Measurements from ENCODE around the gene AGAP3.
A peak's percentile ranks its signal among the peaks of the same experiment; 100 is the strongest.

The AGAP3 gene

DNA sequence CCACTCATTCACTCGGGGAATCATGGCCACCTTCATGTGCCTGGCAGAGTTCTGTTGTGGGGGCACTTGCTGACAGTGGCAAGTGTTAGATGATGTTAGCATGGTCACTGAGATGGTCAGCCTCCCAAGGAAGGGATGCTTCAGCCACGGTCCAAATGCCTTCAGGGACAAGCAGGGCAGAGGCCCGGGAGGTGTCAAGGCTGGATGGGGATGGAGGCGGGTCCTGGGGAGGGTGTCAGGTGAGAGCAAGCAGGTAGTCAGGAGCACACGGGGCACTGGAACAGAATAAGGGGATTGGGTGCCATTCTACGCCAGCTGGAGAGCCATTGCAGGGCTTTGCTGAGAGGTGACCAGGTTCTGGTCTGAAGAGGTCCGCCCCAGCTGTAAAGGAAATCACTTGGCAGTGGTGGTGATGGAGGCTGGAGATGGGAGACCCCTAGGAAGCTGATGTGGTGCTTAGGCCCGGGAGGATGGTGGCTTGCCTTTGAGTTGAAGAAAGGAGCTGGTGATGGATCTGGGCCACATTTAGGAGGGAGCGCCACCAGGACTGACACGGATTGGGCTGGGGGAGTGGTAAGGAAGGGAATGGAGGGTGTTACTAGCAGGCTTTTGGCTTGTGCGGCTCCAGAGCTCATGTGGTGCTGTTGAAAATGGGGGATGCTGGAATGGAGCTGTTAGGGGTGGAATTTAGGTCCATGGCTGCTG is 24.1 kb downstream of the AGAP3 start:
- no peak for DNase-seq (ENCODE audit: low spot score)

DNA sequence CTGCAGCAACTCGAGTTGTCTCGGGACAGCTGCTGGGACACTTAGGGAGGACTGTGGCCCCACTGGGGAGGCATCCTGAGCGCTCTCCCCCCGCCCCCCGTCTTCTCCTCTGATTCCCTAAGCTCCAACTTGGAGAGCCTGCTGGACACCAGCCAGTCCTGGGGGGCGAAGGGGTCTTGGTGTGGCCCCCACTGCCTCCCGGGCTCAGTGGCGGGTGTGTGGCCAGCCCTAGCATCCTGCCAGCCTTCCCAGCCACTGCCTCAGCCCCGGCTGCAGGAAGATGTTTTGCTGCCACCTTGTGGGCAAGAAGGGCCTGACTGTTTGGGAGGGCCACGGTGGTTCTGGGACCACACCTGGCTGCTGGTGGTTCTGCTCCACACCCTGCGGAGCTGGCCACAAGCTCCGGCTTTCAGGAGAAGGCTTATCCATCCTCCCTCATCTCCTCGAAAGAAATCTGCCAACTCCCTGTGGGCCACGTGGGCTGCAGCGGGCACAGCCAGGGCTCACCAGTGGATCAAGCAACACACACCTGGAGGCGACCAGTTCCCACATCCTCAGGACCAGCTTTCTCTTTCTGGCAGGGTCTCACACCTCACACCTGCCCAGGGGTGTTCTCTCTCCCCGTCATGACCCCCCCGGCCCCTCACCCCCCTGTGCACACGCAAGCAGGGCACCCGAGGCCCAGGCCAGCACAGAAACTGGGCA is 24.8 kb downstream of the AGAP3 start:
- DNase-seq (ENCODE audit: low spot score), result peak; percentile 99

DNA sequence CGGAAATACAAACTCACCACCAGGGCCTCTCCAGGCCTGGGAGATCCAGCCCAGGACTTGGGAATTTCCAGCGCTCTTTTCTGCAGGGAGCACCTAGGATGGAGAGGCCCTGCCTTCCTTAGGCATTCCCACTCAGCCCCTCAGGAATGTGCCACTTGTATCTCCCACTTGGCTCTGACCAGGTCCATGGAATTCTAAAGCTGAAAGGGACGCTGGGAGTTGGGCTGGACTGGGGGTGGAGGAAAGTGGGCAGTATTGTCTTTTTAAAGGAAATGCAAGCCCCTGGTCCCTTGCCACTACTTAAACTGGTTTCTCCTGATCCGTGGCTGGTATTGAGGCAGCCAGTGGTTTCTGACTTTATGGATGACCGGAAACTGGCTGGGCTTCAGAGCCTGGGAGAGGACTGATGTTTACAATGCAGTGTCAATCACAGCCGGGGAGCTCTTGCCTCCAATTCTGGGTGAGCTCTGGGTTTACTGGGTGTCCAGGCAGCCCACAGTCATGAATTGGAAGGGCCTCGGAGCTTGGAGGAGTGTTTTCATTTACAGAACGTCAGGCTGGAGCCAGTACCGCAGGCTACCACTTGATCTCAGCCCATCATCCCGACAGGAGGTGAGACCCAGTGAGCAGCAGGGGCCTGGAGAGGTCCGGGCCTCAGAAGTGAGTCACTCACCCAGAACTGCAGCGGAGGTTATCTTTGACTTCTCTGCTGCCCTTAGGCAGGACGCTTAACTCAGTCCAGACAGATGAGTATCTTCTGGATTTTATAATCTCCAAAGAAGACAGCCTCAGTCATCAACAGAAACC is 27.3 kb downstream of the AGAP3 start:
- no peak for DNase-seq (ENCODE audit: low spot score)

DNA sequence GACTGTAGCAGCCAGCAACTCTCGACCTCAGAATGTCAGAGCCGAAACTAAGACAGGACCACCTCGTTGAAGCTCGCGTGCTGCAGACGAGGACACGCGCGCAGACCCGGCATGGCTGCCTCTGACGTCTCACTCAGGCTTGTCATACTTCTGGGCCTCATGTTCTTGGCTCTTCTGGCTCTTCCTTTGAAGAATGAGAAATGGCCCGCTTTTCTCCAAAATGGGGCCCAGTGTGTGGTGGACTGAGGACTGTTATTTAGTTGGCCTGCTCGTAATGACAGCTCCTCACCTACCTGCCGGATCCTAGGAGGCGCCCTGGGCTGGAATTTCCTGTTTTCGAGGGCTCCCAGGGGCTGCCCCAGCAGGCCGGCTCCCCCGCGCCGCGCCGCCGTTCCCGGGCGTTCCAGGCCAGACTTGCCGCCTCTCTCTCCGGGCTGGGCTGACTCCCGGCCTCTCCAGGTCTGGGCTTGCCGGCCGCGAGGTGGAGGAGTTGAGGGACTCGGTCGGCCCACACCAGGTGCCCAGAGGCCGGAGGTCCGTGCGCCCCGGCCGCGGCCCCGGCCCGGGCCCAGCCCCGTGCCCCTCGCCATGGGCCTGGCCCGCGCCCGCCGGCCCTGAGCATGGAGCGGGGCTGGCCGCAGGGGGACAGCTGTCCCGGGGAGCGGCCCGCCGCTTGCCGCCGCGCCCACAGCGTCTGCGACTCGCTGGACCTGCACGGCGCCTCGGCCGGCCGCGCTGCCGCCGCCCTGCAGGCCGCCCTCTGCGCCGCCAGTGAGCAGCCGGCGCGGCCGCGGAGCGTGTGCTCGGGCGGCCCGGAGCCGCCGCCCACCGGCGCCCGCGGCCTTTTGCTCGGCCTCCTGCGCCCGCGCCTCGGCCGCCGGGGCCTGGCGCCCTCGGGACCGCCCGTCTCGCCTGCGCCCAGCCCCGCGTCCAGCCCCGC is 28.1 kb downstream of the AGAP3 start:
- no peak for DNase-seq (ENCODE audit: low spot score)

DNA sequence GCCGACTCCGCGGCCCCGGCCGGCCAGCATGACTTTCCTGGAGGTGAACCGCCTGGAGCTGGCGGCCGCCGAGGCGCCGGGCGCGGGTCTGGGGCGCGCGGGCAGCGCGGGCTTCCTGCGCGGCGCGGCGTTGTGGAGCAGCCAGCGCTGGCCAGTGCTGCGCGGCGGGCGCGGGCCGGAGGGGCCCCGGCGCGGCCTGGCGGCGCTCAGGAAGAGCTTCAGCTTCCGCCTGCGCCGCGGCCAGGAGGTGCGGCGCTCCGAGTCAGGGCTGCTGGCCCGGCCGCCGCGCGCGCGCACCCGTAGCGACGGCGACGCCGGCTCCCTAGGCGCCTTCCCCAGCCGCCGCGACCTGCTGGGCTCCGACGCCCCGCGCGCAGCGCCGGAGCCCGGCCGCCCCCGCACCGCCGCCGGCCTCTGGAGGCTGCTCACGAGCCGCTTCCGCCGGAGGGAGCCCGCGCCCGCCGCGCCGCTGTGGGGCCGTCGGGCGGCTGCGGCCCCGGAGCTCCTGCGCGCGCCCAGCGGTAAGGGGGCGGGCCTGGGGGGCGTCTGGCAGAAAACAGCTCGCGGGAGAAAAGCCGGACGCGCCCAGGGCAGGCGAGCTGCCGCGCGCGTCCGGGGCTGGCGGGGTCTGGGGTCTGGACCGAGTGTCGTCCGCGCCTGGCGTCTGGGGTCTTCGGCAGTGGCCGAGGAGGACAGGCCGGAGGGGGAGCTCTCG is 29.0 kb downstream of the AGAP3 start:
- DNase-seq (ENCODE audit: low spot score), result no peak

DNA sequence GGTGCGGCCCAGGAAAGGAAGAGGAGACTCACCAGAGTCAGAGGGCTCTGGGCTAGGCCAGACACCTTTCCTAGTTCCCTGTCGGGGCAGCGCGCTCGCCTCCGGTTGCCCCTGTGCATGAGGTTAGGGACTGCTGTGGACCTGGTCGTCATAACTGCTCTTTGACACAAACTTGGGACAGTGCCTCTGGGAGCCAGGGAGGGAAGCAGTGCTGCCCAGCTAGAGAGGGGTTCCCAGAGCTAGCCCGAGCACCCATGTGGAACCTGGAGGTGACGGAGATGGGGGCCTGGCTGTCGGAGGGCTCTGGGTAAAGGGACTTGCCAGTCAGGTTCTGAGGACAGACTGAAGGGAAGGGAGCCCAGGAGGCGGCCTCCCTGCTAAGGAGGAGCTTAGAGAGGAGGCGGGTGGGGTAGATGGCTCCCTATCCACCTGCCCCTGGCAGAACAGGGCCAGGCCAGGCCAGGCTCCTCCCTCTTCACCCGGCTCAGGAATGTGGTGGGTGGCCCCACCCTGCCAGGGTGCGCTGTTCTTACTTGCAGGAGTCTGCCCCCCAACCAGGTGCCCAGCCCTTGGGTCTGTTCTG is 29.7 kb downstream of the AGAP3 start:
- no peak for DNase-seq (ENCODE audit: low spot score)

DNA sequence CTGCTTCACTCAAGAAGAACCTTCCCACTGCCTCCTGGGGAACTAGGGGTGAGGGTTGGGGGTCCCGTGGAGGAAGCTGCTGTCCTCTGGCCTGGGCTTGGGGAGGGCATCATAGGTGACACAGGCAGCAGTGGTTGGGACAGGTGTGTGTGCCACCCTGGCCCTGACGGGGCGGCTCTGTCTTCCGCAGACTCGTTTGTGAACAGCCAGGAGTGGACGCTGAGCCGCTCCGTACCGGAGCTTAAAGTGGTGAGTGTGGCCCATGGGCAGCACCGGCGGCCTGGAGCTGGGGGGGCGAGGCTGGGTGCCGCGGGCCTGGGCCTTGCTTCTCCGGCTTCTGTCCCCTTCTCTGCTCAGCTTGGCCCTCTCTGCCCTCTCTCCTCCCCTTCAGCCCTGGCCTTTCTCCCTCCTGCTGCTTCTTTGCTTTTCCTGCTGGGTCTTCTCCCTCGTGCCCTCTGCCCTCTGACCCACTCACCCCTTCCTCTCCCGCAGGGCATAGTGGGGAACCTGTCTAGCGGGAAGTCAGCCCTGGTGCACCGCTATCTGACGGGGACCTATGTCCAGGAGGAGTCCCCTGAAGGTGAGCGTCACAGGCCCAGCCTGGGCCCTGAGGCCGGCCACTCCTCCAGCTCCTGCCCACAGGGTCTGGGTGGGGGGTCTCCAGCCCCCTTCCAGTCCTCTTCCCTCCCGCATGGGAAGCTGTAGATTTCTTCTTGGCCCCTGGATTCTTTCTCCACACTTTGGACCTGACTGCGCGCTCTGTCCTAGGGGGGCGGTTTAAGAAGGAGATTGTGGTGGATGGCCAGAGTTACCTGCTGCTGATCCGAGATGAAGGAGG is 30.5 kb downstream of the AGAP3 start:
- DNase-seq (ENCODE audit: low spot score), result no peak

DNA sequence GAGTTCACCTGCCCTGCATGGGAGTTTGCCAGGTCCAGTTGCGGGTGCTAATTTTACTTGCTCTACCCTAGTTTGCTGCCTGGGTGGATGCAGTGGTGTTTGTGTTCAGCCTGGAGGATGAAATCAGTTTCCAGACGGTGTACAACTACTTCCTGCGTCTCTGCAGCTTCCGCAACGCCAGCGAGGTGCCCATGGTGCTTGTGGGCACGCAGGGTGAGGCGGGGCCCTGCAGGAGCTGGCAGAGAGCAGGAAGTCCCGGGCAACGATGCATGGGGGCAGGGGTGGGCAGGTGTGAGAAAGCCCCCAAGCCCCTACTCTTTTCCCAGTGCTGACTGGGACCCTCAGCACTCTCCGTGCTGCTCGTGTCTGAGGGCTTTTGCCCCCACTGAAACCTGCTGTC is 31.3 kb downstream of the AGAP3 start:
- no peak for DNase-seq (ENCODE audit: low spot score)

DNA sequence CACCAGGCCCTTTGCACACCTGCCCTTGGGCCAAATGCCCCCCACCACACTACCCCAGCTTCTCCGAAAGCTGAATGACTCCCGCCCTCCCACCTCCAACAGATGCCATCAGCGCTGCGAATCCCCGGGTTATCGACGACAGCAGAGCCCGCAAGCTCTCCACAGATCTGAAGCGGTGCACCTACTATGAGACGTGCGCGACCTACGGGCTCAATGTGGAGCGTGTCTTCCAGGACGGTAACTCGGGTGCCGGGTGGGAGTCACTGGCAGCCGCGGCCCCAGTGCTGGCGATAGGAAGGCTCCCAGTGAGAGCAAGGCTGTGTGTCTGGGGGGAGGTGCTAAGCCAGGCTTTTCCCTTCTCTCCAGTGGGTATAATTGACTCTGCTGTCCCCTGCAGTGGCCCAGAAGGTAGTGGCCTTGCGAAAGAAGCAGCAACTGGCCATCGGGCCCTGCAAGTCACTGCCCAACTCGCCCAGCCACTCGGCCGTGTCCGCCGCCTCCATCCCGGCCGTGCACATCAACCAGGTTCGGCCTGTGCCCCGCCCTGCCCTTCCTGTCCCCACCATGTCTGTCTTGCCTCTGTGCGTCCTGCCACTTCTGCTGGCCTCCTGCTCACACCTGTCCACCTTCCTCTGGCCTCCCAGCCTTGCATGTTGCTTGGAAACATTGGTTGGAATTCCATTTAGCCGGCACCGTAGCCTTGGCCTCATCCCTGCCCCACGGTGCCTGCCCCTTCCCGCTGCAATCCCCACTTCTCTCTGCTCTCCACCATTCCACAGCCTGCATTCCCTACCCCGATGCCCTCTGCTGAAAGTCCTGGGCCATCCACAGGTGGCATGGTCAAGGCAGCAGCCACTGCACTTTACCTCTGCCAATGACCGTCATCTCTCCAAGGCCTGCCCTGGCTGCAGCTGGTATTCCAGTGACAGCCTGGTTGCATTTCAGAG is 32.1 kb downstream of the AGAP3 start:
- DNase-seq (ENCODE audit: low spot score), result no peak

DNA sequence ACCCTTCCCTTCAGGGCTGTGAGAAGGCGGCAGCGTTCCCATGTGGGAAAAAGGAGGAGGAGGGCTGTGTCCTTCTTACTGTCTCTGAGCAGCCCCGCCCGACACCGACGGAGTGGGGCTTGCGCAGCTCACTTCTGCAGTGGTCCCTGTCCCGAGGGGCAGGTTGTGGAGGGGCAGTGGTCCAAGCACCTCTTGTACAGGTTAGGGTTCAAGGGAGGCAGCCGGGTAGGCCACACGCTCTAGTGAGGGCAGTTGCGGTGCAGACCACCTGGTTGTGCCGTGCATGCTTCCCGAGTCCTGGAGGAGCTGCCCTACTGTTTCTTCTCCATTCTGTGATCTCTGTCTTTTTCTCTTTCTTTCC is 32.8 kb downstream of the AGAP3 start:
- DNase-seq (ENCODE audit: low spot score), result no peak

DNA sequence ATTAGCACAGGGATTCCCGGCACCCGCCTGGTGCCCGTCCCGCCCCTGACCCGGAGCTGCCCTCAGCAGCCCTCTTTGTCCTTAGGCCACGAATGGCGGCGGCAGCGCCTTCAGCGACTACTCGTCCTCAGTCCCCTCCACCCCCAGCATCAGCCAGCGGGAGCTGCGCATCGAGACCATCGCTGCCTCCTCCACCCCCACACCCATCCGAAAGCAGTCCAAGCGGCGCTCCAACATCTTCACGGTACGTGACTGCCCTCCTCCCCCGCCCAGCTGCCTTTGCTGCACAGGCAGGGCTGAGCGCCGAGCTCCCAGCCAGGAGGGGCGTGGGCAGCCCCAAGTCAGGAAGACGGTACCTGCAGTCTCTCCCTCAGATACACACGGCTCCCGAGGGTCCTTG is 33.6 kb downstream of the AGAP3 start:
- DNase-seq (ENCODE audit: low spot score), result no peak

DNA sequence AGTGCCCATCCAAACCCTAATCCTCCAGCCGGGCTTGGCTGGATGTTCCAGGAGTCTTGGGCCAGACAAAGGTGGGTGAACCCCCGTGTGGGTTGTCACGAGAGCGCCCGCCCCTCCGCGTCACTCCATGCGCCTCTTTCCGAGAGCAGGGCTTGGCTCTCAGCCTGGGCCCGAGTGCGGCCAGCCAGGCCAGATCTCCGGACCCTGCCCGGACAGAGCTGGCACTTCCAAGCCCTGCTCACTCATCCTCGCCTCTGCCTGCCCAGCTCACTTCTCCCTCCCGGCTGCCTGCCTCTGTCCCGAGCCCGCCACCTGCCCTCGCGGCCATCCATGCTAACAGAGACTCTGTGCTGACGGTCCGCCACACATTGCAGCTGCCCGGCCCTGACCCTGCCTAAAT is 34.6 kb downstream of the AGAP3 start:
- no peak for DNase-seq (ENCODE audit: low spot score)

DNA sequence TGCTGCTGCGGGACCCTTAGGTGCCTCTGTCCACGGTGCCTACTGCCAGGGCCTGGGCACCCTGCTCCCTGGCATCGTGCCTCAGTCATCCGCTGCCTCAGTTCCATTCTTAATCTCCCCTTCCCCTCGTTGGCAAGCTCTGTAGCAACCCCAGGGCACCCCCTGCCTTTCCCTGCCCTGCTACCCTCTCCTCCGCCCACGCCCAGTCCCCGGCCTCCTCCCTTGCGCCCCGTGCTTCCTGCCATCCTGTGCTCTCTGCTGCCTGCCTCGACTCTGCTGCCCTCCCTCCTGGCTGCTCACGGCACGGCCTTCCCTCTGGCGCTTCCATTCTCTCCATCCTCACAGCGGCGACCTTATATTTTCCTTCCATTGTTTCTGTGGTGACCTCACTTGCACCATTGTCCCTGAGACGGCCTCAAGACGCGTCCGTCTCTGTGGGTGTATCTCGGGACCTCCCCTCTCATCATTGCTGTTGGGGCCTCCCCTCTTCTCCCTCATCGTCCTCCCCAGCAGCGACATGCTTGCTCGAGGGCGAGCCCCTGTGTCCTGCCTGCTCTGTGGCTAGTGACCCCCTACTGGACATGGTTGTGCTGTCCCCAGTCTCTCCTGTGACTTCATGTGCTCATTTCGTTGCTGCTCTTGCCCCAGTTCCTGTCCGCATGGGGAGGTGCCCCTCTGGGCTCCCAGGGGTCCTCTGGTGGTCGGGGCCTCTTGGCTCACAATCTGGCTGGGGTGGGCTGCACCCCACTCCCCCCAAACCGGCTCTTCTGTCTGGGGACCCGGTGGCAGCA is 35.3 kb downstream of the AGAP3 start:
- DNase-seq (ENCODE audit: low spot score), result no peak

DNA sequence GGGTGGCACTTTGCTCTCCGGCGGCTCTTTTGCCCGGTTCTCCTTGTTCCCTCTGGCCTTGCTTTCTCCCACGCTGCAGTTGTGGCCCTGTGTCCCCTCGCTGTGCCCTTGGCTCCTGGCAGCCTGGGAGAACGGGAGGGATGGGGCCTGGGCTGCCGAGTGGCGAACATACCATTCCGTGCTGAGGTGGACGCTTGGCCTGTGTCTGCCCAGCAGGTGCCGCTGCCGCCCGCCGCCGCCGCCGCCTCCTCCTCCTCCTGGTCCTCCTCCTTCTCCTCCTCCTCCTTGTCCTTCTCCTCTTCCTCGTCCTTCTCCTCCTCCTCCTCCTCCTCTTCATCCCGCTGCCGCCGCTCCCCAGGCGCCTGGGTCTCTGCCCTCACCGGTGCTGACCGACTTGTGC is 36.0 kb downstream of the AGAP3 start:
- DNase-seq (ENCODE audit: low spot score), result no peak

DNA sequence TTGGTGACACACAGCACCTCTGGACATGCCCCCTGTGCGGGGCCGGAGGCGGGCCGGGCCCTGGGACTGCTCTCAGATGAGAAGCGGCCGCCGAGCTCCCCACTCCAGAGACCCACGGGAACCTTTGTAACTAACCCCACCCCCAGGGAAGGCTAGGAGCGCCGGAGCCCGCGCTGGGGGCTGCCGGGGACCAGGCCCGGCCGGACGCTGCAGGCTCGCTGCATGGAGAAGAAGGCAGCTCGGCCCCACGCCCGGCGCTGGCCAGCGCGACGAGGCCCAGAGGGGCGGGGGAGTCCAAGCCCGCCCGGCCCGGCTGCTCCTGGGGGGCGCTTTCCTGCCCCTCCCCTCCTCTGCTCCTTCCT is 36.5 kb downstream of the AGAP3 start:
- DNase-seq (ENCODE audit: low spot score), result no peak

DNA sequence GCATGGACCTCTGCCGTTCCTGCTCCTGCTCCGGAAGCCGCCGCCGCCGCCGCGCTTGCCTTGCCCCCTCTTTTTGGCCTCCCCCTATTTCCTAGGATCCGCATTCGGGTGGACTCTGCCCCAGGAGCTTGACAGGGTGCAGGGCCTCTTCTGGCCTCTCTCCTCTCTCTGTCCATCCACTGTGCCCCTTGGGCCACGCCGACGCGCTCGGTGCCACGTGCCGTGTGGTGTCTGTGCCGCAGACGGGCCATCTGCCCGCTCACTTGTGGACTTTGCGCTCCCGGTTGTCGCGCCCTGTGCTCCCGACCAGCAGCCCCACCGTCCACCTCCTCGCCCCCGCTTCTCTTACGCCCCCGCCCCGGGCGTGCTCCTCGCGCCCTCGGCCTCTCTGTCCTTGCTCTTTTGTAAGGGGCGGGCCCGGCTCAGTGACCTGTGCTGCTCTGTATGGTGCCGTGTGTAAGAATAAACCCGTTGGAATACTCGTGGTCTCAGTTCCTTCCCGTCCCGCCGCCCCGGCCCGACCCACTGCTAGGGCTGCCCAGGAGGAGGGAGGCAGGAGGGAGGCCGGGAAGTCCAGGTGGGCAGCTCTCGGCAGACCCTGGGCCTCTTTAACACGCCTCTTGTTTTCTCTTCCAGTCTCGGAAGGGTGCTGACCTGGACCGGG is 37.0 kb downstream of the AGAP3 start:
- no peak for DNase-seq (ENCODE audit: low spot score)

DNA sequence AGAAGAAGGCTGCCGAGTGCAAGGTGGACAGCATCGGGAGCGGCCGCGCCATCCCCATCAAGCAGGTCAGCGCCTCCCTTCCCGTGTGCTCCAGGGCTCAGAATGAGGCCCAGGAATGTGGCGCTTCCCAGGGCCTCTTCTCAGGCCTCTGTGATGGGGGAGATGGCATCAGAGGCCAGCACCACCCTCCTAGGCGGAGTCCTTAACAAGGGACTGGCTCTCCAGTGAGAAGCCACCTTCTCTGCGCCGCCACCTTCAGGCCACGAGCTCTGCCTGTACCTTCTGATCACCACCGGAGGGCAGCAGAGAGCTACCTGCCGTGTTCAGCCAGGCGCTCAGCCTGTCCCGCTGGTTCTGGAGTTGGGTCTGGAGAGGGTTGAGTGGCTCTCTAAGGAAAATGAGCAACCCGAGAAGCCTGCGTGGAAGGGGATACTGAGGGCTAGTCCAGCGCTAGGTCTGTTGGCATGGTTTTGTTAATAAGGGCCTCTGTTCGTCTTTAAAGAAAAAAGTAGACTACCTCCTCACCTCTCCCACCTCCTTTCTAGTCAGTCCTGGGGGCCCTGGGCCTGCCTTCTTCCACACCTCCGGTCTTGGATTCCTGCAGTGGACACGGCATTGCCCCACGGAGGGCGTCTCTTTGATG is 37.7 kb downstream of the AGAP3 start:
- peak; percentile 99 for DNase-seq (ENCODE audit: low spot score)

Measured in HuH-7.5 (cell line).